ENCODE results near the gene SH3BGRL2.

DNA sequence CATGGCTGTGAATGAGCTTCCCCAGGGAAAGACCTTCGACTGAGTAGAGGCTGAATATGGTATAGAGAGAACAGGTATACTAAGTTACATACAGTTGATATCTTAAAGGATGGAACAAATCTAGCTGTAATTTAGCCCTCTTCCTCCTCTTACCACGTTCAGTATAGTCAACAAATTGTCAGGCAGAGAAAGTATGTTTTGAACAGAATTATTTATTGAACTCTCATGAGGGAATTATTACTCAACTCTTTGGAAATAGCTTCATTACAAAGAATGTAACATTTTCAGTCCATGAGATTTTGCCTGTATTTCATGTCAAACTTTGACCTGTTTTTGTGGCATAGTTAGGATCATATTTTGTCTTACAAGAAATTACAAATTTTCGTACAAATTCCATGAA is 63.0 kb downstream of the SH3BGRL2 start:
- TF ChIP-seq, protein P1, sequence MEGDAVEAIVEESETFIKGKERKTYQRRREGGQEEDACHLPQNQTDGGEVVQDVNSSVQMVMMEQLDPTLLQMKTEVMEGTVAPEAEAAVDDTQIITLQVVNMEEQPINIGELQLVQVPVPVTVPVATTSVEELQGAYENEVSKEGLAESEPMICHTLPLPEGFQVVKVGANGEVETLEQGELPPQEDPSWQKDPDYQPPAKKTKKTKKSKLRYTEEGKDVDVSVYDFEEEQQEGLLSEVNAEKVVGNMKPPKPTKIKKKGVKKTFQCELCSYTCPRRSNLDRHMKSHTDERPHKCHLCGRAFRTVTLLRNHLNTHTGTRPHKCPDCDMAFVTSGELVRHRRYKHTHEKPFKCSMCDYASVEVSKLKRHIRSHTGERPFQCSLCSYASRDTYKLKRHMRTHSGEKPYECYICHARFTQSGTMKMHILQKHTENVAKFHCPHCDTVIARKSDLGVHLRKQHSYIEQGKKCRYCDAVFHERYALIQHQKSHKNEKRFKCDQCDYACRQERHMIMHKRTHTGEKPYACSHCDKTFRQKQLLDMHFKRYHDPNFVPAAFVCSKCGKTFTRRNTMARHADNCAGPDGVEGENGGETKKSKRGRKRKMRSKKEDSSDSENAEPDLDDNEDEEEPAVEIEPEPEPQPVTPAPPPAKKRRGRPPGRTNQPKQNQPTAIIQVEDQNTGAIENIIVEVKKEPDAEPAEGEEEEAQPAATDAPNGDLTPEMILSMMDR (IDR thresholded peaks at IDR 0.05; ENCODE audit: control extremely low read depth in 1 of 3, insufficient read depth in 1 of 3, low read depth in 1 of 3, low read length in 3 of 3): no peak
- TF ChIP-seq, protein P2, sequence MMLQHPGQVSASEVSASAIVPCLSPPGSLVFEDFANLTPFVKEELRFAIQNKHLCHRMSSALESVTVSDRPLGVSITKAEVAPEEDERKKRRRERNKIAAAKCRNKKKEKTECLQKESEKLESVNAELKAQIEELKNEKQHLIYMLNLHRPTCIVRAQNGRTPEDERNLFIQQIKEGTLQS (IDR thresholded peaks at IDR 0.05; ENCODE audit: insufficient read depth, low read depth, low read length): no peak

All from H1 (cell line).